ENCODE data around the gene FAM118B.
A peak's percentile ranks its signal among the peaks of the same experiment; 100 is the strongest.
"Not testable (repeated sequence)": the region's sequence is repeated elsewhere in the genome, so short reads cannot be mapped to it uniquely, and the experiment has no call there.

The FAM118B gene

DNA sequence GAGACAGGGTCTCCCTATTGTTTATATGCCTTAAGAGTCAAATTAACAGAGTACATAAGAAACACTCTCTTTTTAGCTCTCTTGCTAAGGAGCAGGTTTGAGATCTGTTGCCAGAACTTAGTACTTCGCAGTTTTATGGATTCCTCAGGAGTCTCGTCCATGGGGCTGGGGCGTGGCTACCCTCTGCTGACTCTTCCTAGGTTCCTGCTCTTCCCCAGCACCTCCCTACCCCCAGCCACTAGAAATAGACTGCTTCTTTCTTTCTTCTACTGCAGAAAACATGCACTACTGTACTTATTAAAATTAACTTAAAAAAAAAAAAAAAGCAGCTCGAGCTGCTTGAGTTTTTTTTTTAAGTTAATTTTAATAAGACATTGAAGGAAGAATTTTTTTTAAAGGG, 8.0 kb downstream of the FAM118B start:
- DNase-seq, result no peak

DNA sequence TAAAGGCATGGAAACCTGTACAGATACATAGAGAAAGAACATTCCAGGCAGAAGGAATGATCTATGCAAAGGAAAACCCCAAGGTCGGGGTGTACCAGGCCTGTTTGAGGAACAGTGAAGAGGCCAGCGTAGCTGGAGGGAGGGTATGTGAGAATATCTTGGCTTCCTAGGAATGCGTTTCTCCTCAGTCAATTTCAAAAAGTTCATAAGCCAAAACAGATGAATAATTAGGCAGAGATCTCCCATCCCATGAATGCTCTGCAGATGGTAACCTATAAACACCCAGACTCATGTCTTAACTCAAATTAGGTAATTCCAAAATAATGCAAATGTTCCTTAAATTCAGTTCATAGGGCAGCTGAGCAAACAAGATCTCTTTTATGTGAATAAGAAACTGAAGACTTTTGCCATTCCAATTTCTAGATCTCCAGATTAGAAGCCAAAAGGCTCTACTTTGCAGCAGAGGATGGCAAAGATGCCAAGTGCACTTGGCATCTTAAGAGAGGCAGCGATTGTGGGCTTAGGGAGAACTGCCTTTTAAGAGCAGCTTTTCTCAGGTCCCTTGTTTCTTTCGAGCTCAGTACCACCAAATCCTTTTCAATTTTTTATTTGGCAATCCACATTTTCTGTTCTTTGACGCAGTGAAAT, 13.2 kb downstream of the FAM118B start:
- DNase-seq, result no peak

DNA sequence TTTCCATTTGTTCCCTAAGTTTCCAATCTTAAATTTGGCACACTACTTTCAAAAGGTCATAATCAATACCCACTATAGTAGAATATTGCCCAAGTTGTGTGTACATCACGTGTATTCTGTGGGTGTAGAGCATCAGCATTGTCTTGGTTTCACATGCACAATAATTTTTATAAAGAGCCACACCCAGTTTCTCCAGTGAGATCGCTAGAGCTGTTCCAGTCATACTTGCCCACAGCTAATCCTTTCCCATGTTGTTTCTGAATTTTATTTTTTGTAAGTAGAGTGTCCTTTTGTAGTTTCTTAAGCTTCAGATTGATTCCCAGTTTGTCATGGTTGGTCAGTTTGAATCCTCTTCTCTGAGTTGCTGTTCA, 13.7 kb downstream of the FAM118B start:
- no peak for DNase-seq

DNA sequence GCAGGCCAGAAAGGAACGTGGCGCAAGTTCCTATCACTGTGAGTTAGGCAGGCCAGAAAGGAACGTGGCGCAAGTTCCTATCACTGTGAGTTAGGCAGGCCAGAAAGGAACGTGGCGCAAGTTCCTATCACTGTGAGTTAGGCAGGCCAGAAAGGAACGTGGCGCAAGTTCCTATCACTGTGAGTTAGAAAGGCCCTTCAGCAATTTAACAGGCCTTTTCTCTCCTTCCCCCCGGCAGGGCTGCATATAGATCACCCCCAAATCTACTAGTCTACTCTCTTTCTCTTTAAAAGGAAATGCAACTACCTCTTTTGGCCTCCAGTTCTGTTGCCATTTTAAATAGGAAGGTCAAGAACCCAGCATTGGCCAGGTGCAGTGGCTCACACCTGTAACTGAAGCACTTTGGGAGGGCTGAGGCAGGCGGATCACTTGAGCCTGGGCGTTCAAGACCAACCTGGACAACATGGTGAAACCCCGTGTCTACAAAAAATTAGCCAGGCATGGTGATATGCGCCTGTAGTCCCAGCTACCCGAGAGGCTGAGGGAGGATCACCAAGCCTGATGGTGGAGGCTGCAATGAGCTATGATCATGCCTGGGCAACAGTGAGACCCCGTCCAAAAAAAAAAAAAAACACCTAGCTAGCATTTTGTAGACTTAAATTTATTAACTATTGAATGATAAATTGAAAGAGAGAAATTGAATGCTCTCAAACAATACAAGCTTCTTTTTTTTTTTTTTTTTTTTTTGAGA, 14.9 kb downstream of the FAM118B start:
- DNase-seq, result no peak

DNA sequence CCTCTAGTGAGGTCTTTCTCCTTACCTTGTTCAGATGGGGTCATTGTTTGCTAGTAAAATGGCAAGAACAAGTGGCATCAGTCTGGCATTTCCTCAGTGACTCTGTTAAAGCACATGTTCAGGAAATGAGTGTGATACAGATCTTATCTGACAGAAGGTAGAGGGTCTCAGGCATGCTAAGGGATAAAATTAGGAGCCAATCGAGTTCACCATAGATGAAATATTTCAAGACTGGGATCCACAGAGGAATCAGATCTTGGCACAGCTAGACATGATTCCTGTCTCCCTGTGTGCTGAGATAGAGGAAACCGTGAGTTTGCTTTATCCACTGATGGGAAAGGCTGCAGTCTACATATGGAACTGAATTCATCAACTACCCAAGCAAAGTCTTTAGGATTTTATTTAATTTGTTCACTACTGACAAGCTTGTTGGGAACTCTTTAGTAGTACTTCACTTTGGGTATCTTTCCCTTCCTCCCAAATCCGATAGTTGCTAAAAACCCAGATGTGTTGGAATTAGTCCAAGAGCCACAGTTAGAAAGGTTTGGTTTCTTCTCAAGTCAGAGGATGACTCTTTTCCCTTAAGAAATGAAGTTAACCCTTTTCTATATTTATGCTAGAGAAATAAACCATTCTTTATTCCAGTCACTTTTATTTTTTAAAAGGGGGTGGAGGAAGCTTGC, 18.4 kb downstream of the FAM118B start:
- DNase-seq, result no peak

DNA sequence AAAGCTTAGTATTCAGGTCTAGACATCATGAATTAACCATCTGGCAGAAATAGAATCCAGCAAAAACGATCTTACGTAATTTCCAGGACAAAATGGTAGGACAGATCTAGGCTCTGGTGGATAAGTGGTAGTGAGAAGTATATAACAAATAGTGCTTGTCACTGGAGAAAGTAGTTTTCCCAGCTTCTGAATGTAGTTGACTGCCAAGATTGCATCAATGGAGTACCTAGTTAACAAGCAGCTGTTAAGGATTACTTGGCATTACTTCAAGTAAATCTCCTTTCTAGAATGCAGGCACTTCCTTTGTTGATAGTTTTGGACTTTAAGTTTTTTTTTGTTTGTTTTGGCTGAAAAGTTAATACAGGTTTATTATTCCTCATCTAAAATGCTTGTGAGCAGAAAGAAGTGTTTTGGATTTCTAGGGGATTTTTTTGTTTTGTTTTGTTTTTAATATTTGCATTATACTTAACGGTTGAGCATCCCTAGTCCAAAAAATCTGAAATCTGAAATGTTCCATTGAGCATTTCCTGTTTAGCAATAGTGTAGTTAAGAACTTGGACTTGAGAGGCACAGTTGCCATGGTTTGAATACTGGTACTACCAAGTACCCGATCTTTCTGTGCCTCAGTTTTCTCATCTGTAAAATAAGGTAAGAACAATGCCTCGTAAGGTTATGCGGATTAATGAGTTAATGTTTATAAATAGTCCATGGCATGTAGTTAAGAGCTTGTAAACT, 20.3 kb downstream of the FAM118B start:
- peak; percentile 11 for DNase-seq

DNA sequence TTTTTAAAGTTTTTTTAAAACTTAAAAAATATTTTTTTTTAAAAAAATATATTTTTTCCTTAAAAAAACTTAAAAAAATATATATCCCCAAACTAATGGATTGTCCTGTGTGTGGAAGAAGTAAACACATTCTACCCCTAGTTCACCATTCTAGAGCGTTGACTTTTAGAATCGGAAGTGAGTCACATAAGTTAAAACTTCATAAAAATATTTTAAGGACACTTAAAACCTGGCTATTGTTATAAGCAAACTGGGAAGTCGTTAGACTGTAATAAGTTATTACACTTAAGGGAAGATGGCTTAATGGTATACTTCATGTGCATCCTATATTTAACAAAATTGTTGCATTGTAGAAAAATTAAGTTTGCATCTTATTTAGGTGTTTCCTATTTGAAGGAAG, 21.1 kb downstream of the FAM118B start:
- DNase-seq, result no peak

DNA sequence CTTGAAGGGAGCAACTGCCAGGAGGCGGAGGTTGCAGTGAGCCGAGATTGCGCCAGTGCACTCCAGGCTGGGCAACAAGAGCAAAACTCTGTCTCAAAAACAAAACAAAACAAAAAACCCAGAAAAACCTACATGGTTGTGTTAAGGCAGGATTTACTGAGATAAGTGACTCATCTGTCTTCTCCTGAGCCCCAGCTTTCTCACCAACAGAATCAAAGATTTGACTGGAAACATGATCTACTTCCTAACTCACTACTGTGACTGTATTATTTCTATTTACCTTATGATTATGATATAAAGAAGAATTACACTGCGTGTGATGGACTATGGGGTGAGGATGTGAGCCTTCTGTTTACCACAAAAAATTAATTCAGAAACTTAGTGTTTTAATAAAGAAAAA, 21.8 kb downstream of the FAM118B start:
- no peak for DNase-seq

DNA sequence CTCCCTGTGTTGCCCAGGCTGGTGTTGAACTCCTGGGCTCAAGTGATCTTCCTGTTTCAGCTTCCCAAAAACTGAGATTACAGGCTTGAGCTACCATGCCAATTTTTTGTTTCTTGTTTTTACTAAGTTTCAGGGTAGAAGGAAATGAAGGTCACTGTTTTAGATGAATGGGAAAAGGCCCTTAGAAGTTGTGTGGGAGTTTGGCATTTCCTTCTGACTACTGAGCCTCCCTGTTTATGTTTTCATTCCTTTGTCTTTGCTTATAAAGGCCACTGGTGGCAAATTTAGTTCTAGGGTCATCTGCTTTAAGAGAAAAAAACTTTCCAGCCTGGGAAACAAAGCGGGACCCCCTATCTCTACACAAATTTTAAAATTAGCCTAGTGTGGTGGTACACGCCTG, 35.1 kb downstream of the FAM118B start:
- DNase-seq, result no peak

DNA sequence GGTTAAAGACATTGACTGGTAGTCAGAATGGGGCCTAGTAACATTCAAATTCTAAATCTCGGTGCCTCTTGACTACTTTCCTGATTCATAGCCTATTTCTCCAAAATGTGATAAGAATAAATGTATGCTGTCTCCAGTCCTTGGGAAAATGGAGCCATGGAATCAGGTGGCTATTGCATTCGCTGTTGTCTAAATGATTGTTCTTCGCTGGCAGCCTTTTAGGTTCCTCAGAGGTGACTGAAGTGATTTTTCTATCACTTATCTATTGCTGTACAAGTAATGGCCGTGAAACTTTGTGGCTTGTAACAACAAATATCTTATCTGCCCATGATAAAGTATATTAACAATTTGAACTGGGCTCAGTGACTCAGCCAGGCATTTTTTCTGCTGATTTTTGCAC, 41.7 kb downstream of the FAM118B start:
- DNase-seq, result no peak

DNA sequence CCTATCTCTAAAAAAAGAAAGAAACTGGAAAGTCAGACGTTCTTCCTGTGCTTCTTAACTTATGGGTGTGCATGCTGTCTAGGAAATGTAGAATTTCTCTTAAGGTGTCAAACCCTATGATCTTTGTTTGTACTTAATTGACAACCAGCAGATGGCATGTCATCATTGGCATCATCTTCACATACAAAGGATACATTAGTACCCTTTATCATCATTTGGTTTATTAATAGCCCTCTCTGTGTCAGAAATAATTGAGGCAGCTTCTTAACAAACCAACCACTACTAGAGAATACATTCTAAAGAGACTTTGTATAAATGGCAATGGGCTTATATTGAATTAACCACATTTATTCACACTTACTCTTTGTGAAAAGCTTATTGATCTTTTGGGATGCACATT, 43.2 kb downstream of the FAM118B start:
- DNase-seq, result no peak

DNA sequence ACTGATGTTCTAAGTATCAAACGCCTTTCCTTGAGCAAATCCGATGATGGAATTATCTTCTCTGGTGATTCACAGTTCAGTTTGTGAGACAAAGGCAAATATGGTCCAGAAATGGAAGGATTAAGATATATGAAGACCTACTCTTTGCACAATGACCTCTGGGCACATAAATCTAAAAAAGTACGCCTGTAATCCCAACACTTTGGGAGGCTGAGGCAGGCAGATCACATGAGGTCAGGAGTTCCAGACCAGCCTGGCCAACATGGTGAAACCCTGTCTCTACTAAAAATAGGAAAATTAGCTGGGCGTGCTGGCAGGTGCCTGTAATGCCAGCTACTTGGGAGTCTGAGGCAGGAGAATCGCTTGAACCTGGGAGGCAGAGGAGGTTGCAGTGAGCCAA, 43.9 kb downstream of the FAM118B start:
- not testable (repeated sequence) for DNase-seq

DNA sequence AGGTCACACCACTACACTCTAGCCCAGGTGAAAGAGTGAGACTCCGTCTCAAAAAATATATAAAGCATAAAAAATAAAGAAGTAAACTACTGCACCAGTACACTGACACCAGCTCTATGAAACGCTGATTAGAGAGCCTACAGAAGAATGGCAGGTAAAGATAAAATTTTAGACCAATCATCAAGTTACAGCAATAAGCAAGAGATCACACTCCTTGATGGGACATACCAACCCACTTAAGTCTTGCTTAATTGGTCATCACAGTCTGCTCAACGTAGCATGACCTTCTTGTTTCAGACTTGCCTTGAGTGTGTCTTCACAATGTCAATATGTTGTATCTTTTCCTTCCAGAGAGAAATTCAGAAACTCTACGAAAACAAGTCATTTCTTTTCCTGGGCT, 44.6 kb downstream of the FAM118B start:
- no peak for DNase-seq

DNA sequence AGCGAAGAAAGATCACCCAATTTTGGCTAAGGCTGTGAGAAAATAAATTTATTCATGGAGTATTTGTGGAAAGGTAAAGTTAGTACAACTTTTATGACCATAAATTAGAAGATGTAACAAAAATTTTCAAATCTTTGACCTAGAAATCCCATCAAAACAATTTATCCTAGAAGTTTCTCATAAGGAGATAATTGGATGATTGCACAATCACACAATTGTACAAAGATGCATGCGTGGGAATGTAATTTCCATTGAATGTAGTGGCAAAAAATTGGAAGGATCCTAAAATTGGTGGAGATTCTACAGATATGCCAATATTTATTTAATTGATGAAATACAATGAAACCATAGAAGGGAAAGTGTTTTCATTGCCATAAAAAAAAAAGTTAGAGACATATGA, 45.6 kb downstream of the FAM118B start:
- DNase-seq, result no peak

DNA sequence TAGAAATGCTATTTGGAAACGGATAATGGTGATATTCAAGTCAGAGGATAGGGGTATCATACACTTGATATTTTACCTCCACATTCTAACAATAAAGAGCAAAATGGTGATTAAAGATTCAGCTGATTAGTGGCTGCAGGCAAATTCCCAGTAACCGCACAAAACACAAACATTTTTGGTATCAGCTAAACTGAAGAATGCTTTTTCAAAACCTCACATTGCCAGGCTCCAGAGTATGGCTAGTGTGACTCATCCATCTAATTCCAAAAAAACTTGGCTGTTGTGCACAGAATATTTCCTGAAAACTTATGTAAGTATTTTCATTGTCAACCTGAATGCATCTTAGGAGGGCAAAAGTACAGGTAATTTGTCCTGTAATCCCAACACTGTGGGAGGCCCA, 46.2 kb downstream of the FAM118B start:
- DNase-seq, result no peak

DNA sequence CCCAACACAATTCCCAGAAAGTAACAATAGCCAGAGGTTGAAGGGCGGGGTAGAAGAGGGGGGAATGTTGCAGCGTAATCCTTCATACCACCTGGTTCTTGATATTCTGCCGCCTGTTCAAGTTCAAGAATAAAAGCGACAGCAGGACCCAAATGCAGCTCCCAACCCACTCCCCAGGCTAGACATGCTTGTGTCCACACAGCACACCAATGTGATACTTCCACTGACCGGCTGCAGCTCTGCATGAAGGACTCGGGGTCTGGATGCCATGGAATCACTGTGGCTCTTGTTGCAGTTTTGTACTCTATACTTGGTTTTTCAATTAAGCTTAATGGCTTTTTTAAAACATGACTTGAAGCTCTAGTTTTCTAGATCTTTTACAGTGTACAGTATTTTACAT, 50.6 kb downstream of the FAM118B start:
- DNase-seq, result no peak

DNA sequence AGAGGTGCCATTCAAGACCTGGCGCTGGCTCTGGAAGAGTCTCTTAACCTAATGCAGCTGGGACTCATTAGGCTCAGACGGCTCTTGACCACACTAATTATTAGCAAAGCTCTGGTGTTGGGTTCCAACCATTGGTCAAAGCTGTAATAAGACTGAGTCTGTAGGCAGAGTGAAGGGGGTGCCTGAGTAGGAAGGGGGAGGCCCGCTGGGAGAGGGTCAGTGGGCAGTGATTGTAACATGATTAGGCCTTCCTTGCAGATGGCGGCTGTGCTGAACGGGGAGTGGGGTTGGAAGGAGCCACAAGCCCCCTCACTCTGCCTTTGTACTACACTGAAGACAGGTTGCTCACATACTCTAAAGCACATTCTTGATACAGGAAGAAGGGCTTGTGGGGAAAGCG, 51.9 kb downstream of the FAM118B start:
- no peak for DNase-seq

DNA sequence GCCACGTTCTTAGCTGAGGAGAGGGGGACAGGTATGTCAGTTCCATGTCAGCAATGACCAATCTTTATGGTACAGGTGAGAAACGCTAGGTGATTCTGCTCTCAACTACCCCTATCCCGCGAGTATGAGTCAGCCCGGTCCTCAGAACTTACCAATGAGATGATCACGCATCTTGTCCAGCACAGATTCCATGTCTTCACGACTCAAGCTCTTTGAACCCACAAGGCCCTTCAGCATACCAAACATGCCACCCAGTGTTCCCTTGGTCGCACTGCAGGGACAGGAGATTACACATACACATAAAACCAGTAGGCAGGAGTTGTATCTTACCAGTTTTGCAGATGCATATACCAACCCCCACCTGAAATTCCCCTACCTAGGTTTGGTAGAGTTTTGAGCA, 54.2 kb downstream of the FAM118B start:
- DNase-seq, result no peak

DNA sequence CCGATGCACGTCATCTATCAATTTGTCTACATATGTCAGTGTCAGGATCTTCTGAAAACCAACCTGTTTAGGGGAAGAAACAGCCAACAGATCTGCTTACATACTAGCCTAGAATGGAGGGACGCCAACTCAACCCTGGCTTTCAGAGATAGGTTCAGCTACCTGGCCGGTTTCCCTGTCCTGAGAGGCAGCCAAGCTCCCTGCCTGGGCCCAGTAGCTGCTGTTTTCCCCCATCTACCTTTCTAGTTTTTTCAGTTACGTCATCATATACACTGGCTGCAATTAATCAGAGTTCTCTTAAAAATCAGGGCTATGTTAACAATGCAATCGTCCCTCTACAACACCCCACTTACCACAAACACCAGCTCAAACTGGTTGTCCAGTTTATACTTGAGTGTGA, 56.1 kb downstream of the FAM118B start:
- DNase-seq, result no peak

DNA sequence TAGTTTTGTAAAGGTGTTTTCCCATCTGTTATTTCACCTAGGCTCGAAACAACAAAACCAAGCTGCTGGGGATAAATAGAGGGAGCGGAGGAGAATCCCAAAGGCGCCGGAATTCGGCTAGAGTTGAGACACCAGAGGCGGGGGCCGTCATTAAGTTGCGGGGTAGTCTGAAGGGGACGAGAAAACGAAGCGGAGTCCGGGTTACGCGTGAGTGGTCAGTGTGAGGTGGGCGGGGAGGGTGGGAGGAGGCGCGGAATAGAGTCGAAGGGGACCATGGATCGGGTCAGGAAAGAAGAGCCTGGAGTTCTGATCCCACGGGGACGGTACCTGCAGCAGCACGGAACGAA, 56.8 kb downstream of the FAM118B start:
- DNase-seq, result no peak

DNA sequence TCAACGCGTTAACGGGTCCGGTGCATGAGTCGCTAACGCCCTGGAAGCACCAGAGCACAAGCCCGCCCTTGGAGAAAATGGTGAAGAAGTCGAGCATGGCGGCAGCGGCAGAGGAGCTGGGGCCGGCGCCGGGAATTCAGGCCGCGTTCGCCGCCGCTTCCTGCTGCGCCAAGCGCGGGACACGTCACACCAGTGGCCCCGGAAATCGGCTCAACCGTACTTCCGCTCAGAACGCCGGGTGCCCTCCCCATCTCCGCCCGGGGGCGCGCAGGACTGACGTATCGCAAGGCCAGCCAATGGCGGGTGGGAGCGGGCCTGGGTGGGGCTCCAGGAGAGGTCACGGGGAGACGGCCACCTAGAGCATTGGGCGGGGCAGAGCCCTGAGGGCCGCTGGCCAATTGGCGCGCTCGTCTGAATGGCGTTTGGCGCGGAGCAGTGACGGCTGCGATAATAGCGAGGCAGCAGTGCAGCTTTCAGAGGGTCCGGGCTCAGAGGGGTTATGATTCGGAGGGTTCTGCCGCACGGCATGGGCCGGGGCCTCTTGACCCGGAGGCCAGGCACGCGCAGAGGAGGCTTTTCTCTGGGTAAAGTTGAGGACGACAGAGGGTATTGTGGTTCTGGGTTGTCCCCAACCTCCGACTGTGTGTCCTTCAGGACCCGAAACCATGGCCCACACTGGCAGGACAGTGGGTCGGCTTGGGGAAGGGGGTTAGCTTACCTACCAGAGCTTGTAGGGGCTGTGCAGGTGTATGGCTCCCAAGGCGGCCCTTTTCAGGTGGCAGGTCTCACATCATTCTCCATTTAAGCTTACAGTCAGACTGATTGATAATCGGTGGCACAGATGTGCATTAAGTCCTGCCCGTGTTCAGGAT, 57.4 kb downstream of the FAM118B start, which contains the start of the genes FOXRED1 and SRPRA:
FOXRED1 (plus strand) TSS at position 447 of the 872 bp plus-strand sequence; CDS start at position 500, 53 bp downstream.
SRPRA (minus strand) TSS at position 188 of the 872 bp plus-strand sequence; CDS start at position 97, 91 bp downstream.
- peak; percentile 100 for DNase-seq

DNA sequence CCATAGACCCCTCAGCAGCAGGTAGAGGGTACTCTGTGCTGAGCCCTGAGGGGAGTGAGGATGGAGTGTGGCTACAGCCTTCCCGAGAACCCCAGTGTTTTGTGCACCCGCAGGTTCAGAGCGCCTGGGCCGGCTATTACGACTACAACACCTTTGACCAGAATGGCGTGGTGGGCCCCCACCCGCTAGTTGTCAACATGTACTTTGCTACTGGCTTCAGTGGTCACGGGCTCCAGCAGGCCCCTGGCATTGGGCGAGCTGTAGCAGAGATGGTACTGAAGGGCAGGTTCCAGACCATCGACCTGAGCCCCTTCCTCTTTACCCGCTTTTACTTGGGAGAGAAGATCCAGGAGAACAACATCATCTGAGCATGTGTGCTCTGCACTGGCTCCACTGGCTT, 65.7 kb downstream of the FAM118B start:
- DNase-seq, result no peak
